C4-2B (cell line): ENCODE results near the gene ANKRD36.
"Not testable (repeated sequence)": the region's sequence is repeated elsewhere in the genome, so short reads cannot be mapped to it uniquely, and the experiment has no call there.

Source experiments
- CTCF ChIP-seq: fragments of 450-650 bp; conservative IDR thresholded peaks from 2 replicates; pipeline ENCODE4 v1.5.1; 2017; ENCODE audit warnings: mild to moderate bottlenecking
- ZFX ChIP-seq: fragments of 450-650 bp; IDR thresholded peaks from 2 replicates; pipeline ENCODE4 v1.6.1; 2017

GRCh38 chr2:97230848-97231585 lies 118.1 kb downstream of the ANKRD36 start:
- TF ChIP-seq CTCF, ZFX: not testable (repeated sequence)
